NCI-H345 treated with DMSO at 0.1 percent for 48 hours (cell line): ENCODE measurements around the gene ATP6V0C.

Experiments used
- DNase-seq: peaks from one replicate; lab custom pipeline; 2025; ENCODE audit not compliant: unreplicated experiment; lab: John Stamatoyannopoulos, UW

ATP6V0C gene

GRCh38 chr16:2513405-2514332 is at the start of gene ATP6V0C:
ATP6V0C (plus strand) TSS chr16:2513952; CDS start chr16:2514104, 152 bp downstream.
- peak; percentile 85 for DNase-seq

GRCh38 chr16:2464333-2464732 is 49.4 kb upstream of the ATP6V0C start:
- DNase-seq = no peak

GRCh38 chr16:2465653-2466415 is 47.9 kb upstream of the ATP6V0C start:
- DNase-seq = no peak

GRCh38 chr16:2466667-2467527 is 46.9 kb upstream of the ATP6V0C start:
- no peak for DNase-seq

- peak; percentile 81 for DNase-seq
Observed at GRCh38 chr16:2467528-2468232, 46.1 kb upstream of the ATP6V0C start.

GRCh38 chr16:2468233-2468724 is 45.5 kb upstream of the ATP6V0C start:
- DNase-seq = peak; percentile 83

- DNase-seq = peak; percentile 96
Observed at GRCh38 chr16:2468725-2469398, 44.9 kb upstream of the ATP6V0C start.

- no peak for DNase-seq
Observed at GRCh38 chr16:2469399-2470233, 44.1 kb upstream of the ATP6V0C start.

- no peak for DNase-seq
Observed at GRCh38 chr16:2470234-2470601, 43.5 kb upstream of the ATP6V0C start.

GRCh38 chr16:2470603-2471015 is 43.1 kb upstream of the ATP6V0C start:
- peak; percentile 56 for DNase-seq

- DNase-seq = peak; percentile 55
Observed at GRCh38 chr16:2471016-2471652, 42.6 kb upstream of the ATP6V0C start, which contains the start of gene NTN3. NTN3 (plus strand) TSS chr16:2471297; CDS start chr16:2471702, 405 bp downstream.

- DNase-seq = no peak
Observed at GRCh38 chr16:2471653-2472487, 41.9 kb upstream of the ATP6V0C start.

- no peak for DNase-seq
Observed at GRCh38 chr16:2472488-2472864, 41.3 kb upstream of the ATP6V0C start.

- no peak for DNase-seq
Observed at GRCh38 chr16:2472885-2473445, 40.8 kb upstream of the ATP6V0C start.

- no peak for DNase-seq
Observed at GRCh38 chr16:2473446-2473926, 40.3 kb upstream of the ATP6V0C start.

- DNase-seq = peak; percentile 39
Observed at GRCh38 chr16:2473999-2474876, 39.5 kb upstream of the ATP6V0C start.
